NT2/D1 (cell line): ENCODE results near the gene TMEM8B.

Experiments used
- SUZ12 ChIP-seq: IDR thresholded peaks from 2 replicates; pipeline ENCODE4 v1.6.1; 2011; ENCODE audit not compliant: insufficient read length, insufficient read depth; ENCODE audit errors: extremely low read depth
- YY1 ChIP-seq: IDR thresholded peaks from 2 replicates; pipeline ENCODE4 v1.6.1; 2011; ENCODE audit not compliant: insufficient read length, insufficient read depth

GRCh38 chr9:35842795-35843194, 13.8 kb downstream of the TMEM8B start:
- no peak for TF ChIP-seq YY1
- TF ChIP-seq SUZ12: no peak
